Head of caudate nucleus (tissue), 42 donors: Measurements from ENCODE around the gene NT5DC2.

Experiments
- DNase-seq, 42 donors: peaks; one replicate each; pipeline versions ENCODE4 v3.0.0 to v3.0.0-alpha.2; 2020 to 2021; ENCODE audit warnings: mixed read lengths in 7 of 42
- intact Hi-C: fragments of 100-400 bp; cut with DNase I; formaldehyde crosslinking; loops from one replicate; pipeline ENCODE4 v1.15.0; 2022

Gene NT5DC2

DNA sequence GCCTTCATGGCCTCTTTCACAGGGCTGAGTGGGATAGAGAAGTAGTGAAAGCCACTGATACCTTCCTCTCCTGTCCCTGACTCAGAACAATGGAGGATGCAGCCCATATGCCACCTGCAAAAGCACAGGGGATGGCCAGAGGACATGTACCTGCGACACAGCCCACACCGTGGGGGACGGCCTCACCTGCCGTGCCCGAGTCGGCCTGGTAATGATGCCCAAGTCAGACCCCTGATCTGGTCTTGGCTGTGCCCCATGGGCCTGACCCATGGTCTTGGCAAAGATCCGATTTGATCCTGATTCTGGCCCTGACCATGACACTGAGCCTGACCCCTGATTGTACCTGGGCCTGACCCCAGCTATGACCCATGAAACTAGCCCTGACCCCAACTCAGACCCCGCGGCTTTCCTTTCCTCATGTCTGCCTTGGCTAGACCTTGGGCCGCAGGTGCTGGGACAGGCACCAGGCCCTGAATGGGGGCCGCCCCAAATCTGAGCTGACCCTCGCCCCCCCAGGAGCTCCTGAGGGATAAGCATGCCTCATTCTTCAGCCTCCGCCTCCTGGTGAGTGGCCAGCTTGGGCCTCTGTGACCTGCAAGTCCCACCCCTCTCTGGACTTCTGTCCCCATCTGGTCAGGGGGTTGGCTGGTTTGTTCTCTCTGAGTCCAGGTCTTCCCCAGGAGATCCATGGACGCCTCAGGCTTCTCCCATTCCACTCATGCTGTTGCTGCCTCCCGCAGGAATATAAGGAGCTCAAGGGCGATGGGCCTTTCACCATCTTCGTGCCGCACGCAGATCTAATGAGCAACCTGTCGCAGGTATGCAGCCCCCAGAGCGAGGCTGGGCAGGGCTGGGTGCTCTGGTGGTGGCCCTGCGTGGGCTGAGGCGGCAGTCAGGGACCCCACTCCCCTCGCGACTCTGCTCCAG is 15.6 kb downstream of the NT5DC2 start:
- intact Hi-C loops, result no loop called here
- DNase-seq, result no peak

DNA sequence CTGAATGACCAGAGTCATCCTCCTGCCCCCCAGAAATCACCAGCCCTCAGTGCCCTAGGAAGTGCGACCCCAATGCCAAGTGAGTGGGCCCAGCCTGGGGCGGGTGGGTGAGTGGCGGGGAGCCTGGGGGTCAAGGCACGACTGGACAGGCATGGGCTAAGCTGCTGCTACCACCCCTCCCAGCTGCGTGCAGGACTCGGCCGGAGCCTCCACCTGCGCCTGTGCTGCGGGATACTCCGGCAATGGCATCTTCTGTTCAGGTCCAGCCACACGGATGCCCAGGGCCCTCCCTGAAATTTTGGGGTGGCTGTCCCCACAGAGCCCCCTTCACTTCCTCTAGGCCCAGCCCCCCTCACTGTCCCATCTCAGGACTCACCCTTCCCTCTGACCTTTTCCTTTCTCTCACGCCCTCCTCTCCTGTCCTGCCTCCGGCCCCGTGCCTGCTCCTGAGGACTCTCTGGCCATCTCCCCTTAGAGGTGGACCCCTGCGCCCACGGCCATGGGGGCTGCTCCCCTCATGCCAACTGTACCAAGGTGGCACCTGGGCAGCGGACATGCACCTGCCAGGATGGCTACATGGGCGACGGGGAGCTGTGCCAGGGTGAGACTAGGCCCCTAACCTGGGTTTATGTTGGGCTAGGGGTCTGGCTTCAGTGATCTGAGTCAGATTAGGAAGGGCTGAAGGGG is 17.0 kb downstream of the NT5DC2 start:
- intact Hi-C loops, result no loop called here
- no peak for DNase-seq

DNA sequence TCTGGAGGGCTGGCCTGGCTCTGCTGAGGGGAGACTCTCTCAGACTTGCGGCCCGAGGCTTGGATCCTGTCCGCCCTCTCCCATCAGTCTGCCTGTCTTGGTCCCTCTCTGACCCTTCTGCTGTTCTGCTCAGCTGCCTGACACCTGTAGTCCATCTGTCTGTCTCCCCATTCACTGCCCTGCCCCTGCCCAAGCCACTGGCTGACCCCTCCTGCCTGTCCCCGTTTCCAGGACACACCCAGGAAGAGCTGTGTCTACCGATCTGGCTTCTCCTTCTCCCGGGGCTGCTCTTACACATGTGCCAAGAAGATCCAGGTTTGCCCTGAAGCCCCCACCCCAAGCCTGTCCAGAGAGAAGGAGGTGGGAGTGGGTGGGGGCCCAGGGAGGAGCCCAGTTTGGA is 18.5 kb downstream of the NT5DC2 start:
- intact Hi-C loops, result no loop called here
- DNase-seq, result no peak

GRCh38 chr3:52514576-52514975 is 19.1 kb downstream of the NT5DC2 start:
- intact Hi-C loops, result no loop called here
- DNase-seq, result no peak

GRCh38 chr3:52513281-52513680 is 20.4 kb downstream of the NT5DC2 start:
- intact Hi-C loops, result no loop called here
- no peak for DNase-seq

DNA sequence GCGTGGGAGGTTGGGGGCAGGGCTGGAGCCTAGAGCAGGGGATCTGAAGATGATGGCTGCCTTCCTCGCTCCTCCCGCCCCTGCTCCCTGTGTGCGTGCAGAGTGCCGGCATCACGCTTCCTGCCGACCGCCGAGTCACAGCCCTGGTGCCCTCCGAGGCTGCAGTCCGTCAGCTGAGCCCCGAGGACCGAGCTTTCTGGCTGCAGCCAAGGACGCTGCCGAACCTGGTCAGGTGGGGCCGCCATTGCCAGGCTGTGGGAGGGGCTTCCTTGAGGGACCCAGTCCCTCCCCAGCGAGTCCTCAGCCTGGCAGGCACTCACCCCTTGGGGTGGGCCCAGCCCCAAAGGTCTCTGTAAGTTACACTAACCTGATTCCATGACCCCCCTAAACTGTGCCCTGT is 20.9 kb downstream of the NT5DC2 start:
- intact Hi-C loops, result no loop called here
- DNase-seq, result no peak

GRCh38 chr3:52512105-52512504 is 21.6 kb downstream of the NT5DC2 start:
- no peak for DNase-seq
- intact Hi-C loops, result no loop called here

- intact Hi-C loops, result no loop called here
- DNase-seq, result no peak
Observed at GRCh38 chr3:52511509-52511908, 22.1 kb downstream of the NT5DC2 start.

GRCh38 chr3:52509753-52510328 is 23.8 kb downstream of the NT5DC2 start:
- intact Hi-C loops, result no loop called here
- DNase-seq, result no peak

DNA sequence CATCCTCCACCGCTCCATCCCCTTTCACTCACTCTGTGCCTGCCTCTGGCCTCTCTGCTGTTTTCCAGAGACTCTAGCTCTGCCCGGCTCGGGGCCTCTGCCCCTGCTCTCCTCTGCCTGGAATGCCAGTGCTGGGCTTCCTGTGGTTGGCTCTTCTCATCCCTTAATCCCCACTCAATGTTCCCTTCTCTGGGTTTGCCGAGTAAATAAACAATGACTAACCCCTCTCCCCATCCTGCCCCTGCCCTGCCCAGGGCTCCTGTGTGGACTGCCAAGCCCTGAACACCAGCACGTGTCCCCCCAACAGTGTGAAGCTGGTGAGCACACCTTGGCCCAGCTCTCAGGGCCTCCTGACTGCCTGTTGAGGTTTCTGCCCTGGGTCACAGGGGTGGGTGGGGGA is 26.3 kb downstream of the NT5DC2 start:
- intact Hi-C loops, result no loop called here
- no peak for DNase-seq

- intact Hi-C loops, result no loop called here
- DNase-seq, result no peak
Observed at GRCh38 chr3:52506266-52506966, 27.2 kb downstream of the NT5DC2 start.

GRCh38 chr3:52504977-52505376 is 28.7 kb downstream of the NT5DC2 start:
- no peak for DNase-seq
- intact Hi-C loops, result no loop called here

- DNase-seq, result no peak
- intact Hi-C loops, result no loop called here
Observed at GRCh38 chr3:52503788-52504424, 29.8 kb downstream of the NT5DC2 start.

DNA sequence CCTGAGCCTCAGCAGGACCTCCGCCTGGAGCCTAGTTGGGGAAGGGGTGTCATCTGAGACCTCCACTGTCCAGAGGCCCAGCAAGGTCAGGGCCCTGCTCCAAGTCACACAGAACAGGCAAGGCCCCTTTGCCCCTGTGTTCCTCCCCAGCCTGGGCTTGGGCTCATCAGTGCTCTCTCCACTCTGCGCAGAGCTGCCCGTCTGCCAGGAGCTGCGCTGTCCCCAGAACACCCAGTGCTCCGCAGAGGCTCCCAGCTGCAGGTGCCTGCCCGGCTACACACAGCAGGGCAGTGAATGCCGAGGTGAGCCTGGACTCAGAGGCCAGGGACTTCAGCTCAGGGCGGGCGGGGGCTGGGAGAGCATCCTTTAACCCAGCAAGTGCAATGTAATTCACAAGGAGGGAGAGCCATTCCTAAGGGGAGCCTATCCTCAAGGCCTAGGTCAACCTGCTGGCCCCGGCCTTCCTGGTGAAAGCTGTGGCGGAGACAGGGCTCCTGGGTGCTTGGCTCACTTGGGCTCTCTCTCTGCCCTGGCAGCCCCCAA is 30.8 kb downstream of the NT5DC2 start:
- intact Hi-C loops, result no loop called here

DNA sequence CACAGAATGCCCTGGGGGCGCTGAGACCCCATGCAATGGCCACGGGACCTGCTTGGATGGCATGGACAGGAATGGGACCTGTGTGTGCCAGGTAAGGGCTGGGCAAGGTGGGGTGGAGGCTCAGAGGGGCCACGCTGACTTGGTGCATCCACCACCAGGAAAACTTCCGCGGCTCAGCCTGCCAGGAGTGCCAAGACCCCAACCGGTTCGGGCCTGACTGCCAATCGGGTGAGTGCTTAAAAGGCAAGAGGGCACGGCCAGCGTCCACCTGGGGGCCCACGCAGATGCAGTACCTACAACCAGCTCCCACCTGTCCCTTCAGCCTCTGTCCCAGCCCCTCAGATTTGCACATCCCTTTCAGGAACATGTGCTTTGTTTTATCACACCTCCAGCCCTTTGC is 31.7 kb downstream of the NT5DC2 start:
- intact Hi-C loops, result no loop called here
- no peak for DNase-seq

More for the DNA sequence above, 30.8 kb downstream of the NT5DC2 start:
- DNase-seq, result no peak

- intact Hi-C loops, result no loop called here
Observed at GRCh38 chr3:52501046-52501445, 32.6 kb downstream of the NT5DC2 start.

GRCh38 chr3:52498137-52499054 is 35.3 kb downstream of the NT5DC2 start:
- intact Hi-C loops, result no loop called here
- DNase-seq, result peak in 40 of 42 donors; percentile 16 to 80 (median 50)

More at GRCh38 chr3:52501046-52501445, 32.6 kb downstream of the NT5DC2 start:
- DNase-seq, result no peak
